Activated CD8-positive, alpha-beta T cell treated with anti-CD3 and anti-CD28 coated beads for 36 hours (primary cell): Measurements from ENCODE around the gene GPR32. TPM values are rescaled to one million over a fixed set of nuclear protein-coding genes. Genes with fewer than 3 reads are reported as not detected.
A peak's percentile ranks its signal among the peaks of the same experiment; 100 is the strongest.

Experiments used
- ATAC-seq: fragments of 200-7000 bp; cut with Tn5 transposase; one replicate; pipeline ENCODE4 v1.10.0; 2021; ENCODE audit warnings: mild to moderate bottlenecking, moderate library complexity
- CTCF ChIA-PET: fragments of 350-600 bp; sonication (Branson Sonifier 250); formaldehyde crosslinking; loops from one replicate; lab custom pipeline; 2021; ENCODE audit warnings: antibody characterized with exemption; lab: Charles Lee
- POLR2A ChIA-PET: fragments of 350-600 bp; sonication (Branson Sonifier 250); formaldehyde crosslinking; loops from one replicate; lab custom pipeline; 2021; ENCODE audit warnings: antibody characterized with exemption; lab: Charles Lee
- DNase-seq: peaks from one replicate; pipeline ENCODE4 v3.0.0-alpha.2; 2020
- H3K27ac Mint-ChIP-seq: one replicate; pipeline ENCODE4 v1.8.0; 2021; ENCODE audit warnings: mild to moderate bottlenecking, mixed read lengths
- H3K27me3 Mint-ChIP-seq: one replicate; pipeline ENCODE4 v1.8.0; 2021; ENCODE audit warnings: mixed read lengths
- H3K36me3 Mint-ChIP-seq: one replicate; pipeline ENCODE4 v1.8.0; 2021; ENCODE audit warnings: low read depth, mixed read lengths
- H3K4me1 Mint-ChIP-seq: one replicate; pipeline ENCODE4 v1.8.0; 2021; ENCODE audit warnings: low read depth, mixed read lengths
- H3K4me3 Mint-ChIP-seq: one replicate; pipeline ENCODE4 v1.8.0; 2021; ENCODE audit warnings: mild to moderate bottlenecking, moderate library complexity, mixed read lengths
- H3K9me3 Mint-ChIP-seq: one replicate; pipeline ENCODE4 v1.8.0; 2021; ENCODE audit warnings: mixed read lengths
- CTCF ChIP-seq: fragments of 200-600 bp; IDR thresholded peaks from one replicate; pipeline ENCODE4 v1.8.0; 2022; ENCODE audit warnings: antibody characterized with exemption, mild to moderate bottlenecking
- intact Hi-C: fragments of 100-400 bp; cut with micrococcal nuclease; formaldehyde crosslinking; loops from one replicate; pipeline ENCODE4 v1.10.0; 2022
- total RNA-seq, 2 experiments: library from RNA; stranded (reverse); gene quantifications; one replicate each; pipeline ENCODE4 v1.2.3, GENCODE V29; 2021

Gene GPR32
- total RNA-seq, 2 experiments from 2014 or later: not detected

- ChIA-PET CTCF (interaction anchor here (1.9 kb wide), 1 partner anchor 106 kb away, joined by 7 read pairs; no protein-coding TSS in a partner anchor), POLR2A (interaction anchor here (0.7 to 4.6 kb wide), 2 partner anchors 11 to 19 kb away, joined by 3 to 22 read pairs; no protein-coding TSS in a partner anchor)
- Mint-ChIP-seq H3K9me3 (no peaks in the 10 kb centered on the region), H3K4me3 (no peak overlapping the region), H3K36me3 (peaks cover 3% of the 10 kb centered on the region), H3K27ac (no peak overlapping the region), H3K27me3 (peaks cover 58% of the 10 kb centered on the region), H3K4me1 (peaks cover 35% of the 10 kb centered on the region)
- no peak for TF ChIP-seq CTCF
- intact Hi-C loops: no loop called here
- no peak for ATAC-seq
- DNase-seq: no peak
Observed at GRCh38 chr19:50815439-50815838, 45.2 kb downstream of the GPR32 start.

GRCh38 chr19:50817941-50818858 is 47.9 kb downstream of the GPR32 start:
- Mint-ChIP-seq H3K27ac (peak overlapping the region; percentile 71), H3K36me3 (peaks cover 3% of the 10 kb centered on the region), H3K4me1 (peaks cover 40% of the 10 kb centered on the region), H3K27me3 (peaks cover 73% of the 10 kb centered on the region), H3K9me3 (no peaks in the 10 kb centered on the region), H3K4me3 (peak overlapping the region; percentile 70)
- ChIA-PET CTCF (no interaction called here), POLR2A (interaction anchor here (0.5 to 2.1 kb wide), 4 partner anchors 11 to 27 kb away, joined by 3 to 12 read pairs (median 4); no protein-coding TSS in a partner anchor)
- no peak for TF ChIP-seq CTCF
- peak; percentile 73 for DNase-seq
- peak; percentile 63 for ATAC-seq
- intact Hi-C loops: no loop called here

GRCh38 chr19:50818859-50819472 is 48.7 kb downstream of the GPR32 start:
- no peak for ATAC-seq
- intact Hi-C loops: no loop called here

GRCh38 chr19:50819636-50820035 is 49.4 kb downstream of the GPR32 start:
- ATAC-seq (no peak), DNase-seq (no peak)
- H3K9me3 Mint-ChIP-seq: no peaks in the 10 kb centered on the region
- no peak overlapping the region for H3K27ac Mint-ChIP-seq
- H3K4me1 Mint-ChIP-seq: peaks cover 40% of the 10 kb centered on the region
- intact Hi-C loops: no loop called here
- CTCF ChIA-PET: interaction anchor here (1.0 kb wide), 1 partner anchor 8 kb away, joined by 3 read pairs; no protein-coding TSS in a partner anchor
- POLR2A ChIA-PET: interaction anchor here (0.6 to 2.7 kb wide), 2 partner anchors 16 to 21 kb away, joined by 3 to 9 read pairs; no protein-coding TSS in a partner anchor
- H3K27me3 Mint-ChIP-seq: peaks cover 74% of the 10 kb centered on the region
- H3K4me3 Mint-ChIP-seq: no peak overlapping the region
- no peak for TF ChIP-seq CTCF
- H3K36me3 Mint-ChIP-seq: peaks cover 3% of the 10 kb centered on the region

More at GRCh38 chr19:50818859-50819472, 48.7 kb downstream of the GPR32 start:
- no peak for TF ChIP-seq CTCF
- no peak overlapping the region for H3K27ac Mint-ChIP-seq
- ChIA-PET CTCF (interaction anchor here (1.0 kb wide), 1 partner anchor 8 kb away, joined by 3 read pairs; no protein-coding TSS in a partner anchor), POLR2A (interaction anchor here (1.0 to 2.7 kb wide), 3 partner anchors 14 to 16 kb away, joined by 3 to 12 read pairs (median 9); no protein-coding TSS in a partner anchor)
- H3K36me3 Mint-ChIP-seq: peaks cover 3% of the 10 kb centered on the region
- peaks cover 40% of the 10 kb centered on the region for H3K4me1 Mint-ChIP-seq
- no peak for DNase-seq
- peak overlapping the region; percentile 70 for H3K4me3 Mint-ChIP-seq
- no peaks in the 10 kb centered on the region for H3K9me3 Mint-ChIP-seq
- peaks cover 73% of the 10 kb centered on the region for H3K27me3 Mint-ChIP-seq
